GM12878 (cell line): Measurements from ENCODE around the gene CCDC107. TPM values are rescaled to one million over a fixed set of nuclear protein-coding genes. Genes with fewer than 3 reads are reported as not detected.

Source experiments
- ATAC-seq: fragments of 200-7000 bp; cut with Tn5 transposase; 3 replicates; pipeline ENCODE4 v1.9.1; 2020; ENCODE audit warnings: mild to moderate bottlenecking, moderate library complexity
- BruUV-seq: library from RNA; stranded (reverse); fragments of 400-500 nt; replicated peaks from 2 replicates; lab custom pipeline; 2021; lab: Mats Ljungman, UMichigan
- CTCF ChIA-PET: fragments of 300-600 bp; sonication (Branson Sonifier 250); formaldehyde crosslinking; extraction: SDS; loops from one replicate; lab custom pipeline; 2021; ENCODE audit warnings: inconsistent platforms; lab: Yijun Ruan, JAX
- POLR2A ChIA-PET: fragments of 350-600 bp; formaldehyde crosslinking; extraction: SDS; loops from one replicate; lab custom pipeline; 2021; ENCODE audit warnings: inconsistent platforms; lab: Charles Lee
- RAD21 ChIA-PET: fragments of 300-600 bp; sonication (Branson Sonifier 250); formaldehyde crosslinking; loops from one replicate; lab custom pipeline; 2023; ENCODE audit warnings: antibody characterized with exemption; ENCODE audit not compliant: unreplicated experiment; lab: Charles Lee
- SMC1A ChIA-PET: fragments of 300-600 bp; sonication (Branson Sonifier 250); formaldehyde crosslinking; loops from one replicate; lab custom pipeline; 2023; ENCODE audit not compliant: unreplicated experiment, uncharacterized antibody; lab: Charles Lee
- DNase-seq: peaks from one replicate; pipeline ENCODE4 v3.0.0-alpha.2; 2011; ENCODE audit warnings: low read depth, low spot score
- FAIRE-seq: peaks from 3 replicates; lab custom pipeline; 2011; peaks lifted over from hg19 to GRCh38; lab: Jason Lieb, UNC
- H2AFZ ChIP-seq: 2 replicates; pipeline ENCODE4 v1.6.0; 2011; ENCODE audit warnings: low read depth, low read length, control low read depth; ENCODE audit not compliant: control insufficient read depth
- H3K27ac ChIP-seq: 2 replicates; pipeline ENCODE4 v1.5.1; 2011; ENCODE audit warnings: control low read depth; ENCODE audit not compliant: control insufficient read depth, insufficient read depth
- H3K27me3 ChIP-seq, 2 experiments: replicated peaks in 1 of 2; 2 replicates each; pipeline versions ENCODE4 v1.6.0 to v1.6.1; 2011; ENCODE audit warnings: low read length in 1 of 2; ENCODE audit not compliant: control insufficient read depth in 2 of 2, insufficient read depth in 2 of 2
- H3K36me3 ChIP-seq, 2 experiments: 2 replicates each; pipeline ENCODE4 v1.5.1; 2011; ENCODE audit warnings: low read length in 1 of 2; ENCODE audit not compliant: control insufficient read depth in 2 of 2, insufficient read depth in 2 of 2
- H3K4me1 ChIP-seq: 2 replicates; pipeline ENCODE4 v1.6.1; 2011; ENCODE audit warnings: mild to moderate bottlenecking, low read length, moderate library complexity, mixed read lengths; ENCODE audit not compliant: control insufficient read depth, insufficient read depth
- H3K4me2 ChIP-seq: 2 replicates; pipeline ENCODE4 v1.6.0; 2011; ENCODE audit warnings: control low read depth; ENCODE audit not compliant: control insufficient read depth, insufficient read depth
- H3K4me3 ChIP-seq: fragments of 200-600 bp; sonication (generic); 2 replicates; pipeline ENCODE4 v1.5.1; 2016
- H3K79me2 ChIP-seq: 2 replicates; pipeline ENCODE4 v1.6.0; 2011; ENCODE audit warnings: low read length; ENCODE audit not compliant: control insufficient read depth, insufficient read depth
- H3K9ac ChIP-seq: 2 replicates; pipeline ENCODE4 v1.8.0; 2011; ENCODE audit warnings: low read length, control low read depth, mixed read lengths; ENCODE audit not compliant: control insufficient read depth, insufficient read depth
- H3K9me3 ChIP-seq: replicated peaks from 3 replicates; pipeline ENCODE4 v1.5.1; 2011; ENCODE audit warnings: mild to moderate bottlenecking, low read length; ENCODE audit not compliant: control insufficient read depth, insufficient read depth
- H4K20me1 ChIP-seq: 2 replicates; pipeline ENCODE4 v1.6.0; 2011; ENCODE audit not compliant: control insufficient read depth, insufficient read depth
- BRCA1 ChIP-seq: IDR thresholded peaks from 2 replicates; pipeline ENCODE4 v1.6.1; 2011; ENCODE audit warnings: low read depth, low read length, improper control_type of control experiment
- CBFB ChIP-seq: IDR thresholded peaks from 2 replicates; pipeline ENCODE4 v1.6.1; 2016; ENCODE audit warnings: antibody characterized with exemption, low read depth
- EGR1 ChIP-seq, 2 experiments: IDR thresholded peaks; 1 replicate in 1 of 2; 2 replicates in 1 of 2; pipeline ENCODE4 v1.6.1; 2011 to 2012; ENCODE audit warnings: low read depth in 2 of 2, low read length in 2 of 2, borderline replicate concordance in 1 of 2, mild to moderate bottlenecking in 1 of 2, moderate library complexity in 1 of 2
- GATAD2B ChIP-seq: fragments of 450-650 bp; conservative IDR thresholded peaks from 2 replicates; pipeline ENCODE4 v1.6.1; 2017; ENCODE audit warnings: low read depth, mild to moderate bottlenecking, moderate library complexity
- HDAC2 ChIP-seq: fragments of 200-600 bp; sonication (generic); IDR thresholded peaks from 2 replicates; pipeline ENCODE4 v1.6.1; 2017
- NRF1 ChIP-seq: conservative IDR thresholded peaks from 2 replicates; pipeline ENCODE4 v1.6.1; 2011; ENCODE audit warnings: mild to moderate bottlenecking, low read depth, low read length, improper control_type of control experiment
- RUNX3 ChIP-seq: IDR thresholded peaks from 2 replicates; pipeline ENCODE4 v1.6.1; 2012; ENCODE audit warnings: low read length, inconsistent platforms
- SP1 ChIP-seq: IDR thresholded peaks from one replicate; pipeline ENCODE4 v1.6.1; 2011; ENCODE audit warnings: low read depth, low read length
- SREBF2 ChIP-seq: IDR thresholded peaks from 2 replicates; pipeline ENCODE4 v1.6.1; 2012; ENCODE audit warnings: mild to moderate bottlenecking, low read length
- STAT1 ChIP-seq: fragments of 450-650 bp; conservative IDR thresholded peaks from 2 replicates; pipeline ENCODE4 v1.6.1; 2014; ENCODE audit warnings: antibody characterized with exemption, mild to moderate bottlenecking
- YY1 ChIP-seq: IDR thresholded peaks from 2 replicates; pipeline ENCODE4 v1.6.1; 2011; ENCODE audit warnings: low read depth, mild to moderate bottlenecking, low read length
- WGBS: methylation state at CpG from one replicate; pipeline ENCODE4 v1.1.6; 2016; ENCODE audit warnings: low lambda C conversion rate; ENCODE audit not compliant: insufficient replicate concordance, insufficient coverage; ENCODE audit errors: missing lambda C conversion rate; 5-methylcytosine and 5-hydroxymethylcytosine counted together
- in situ Hi-C: fragments of 300-500 bp; cut with MboI; formaldehyde crosslinking; loops from 9 replicates; pipeline ENCODE4 v1.14.3; 2018; ENCODE audit warnings: mixed read lengths
- intact Hi-C: fragments of 100-400 bp; cut with micrococcal nuclease; formaldehyde crosslinking; loops from one replicate; pipeline ENCODE4 v1.14.2; 2022; ENCODE audit not compliant: unreplicated experiment
- polyA plus RNA-seq, 11 experiments: library from polyadenylated mRNA; depleted of rRNA in 4 of 11; unstranded in 6 of 11; stranded (reverse) in 5 of 11; fragments of >200 nt; fragmentation: Nextera tagmentation in 4 of 11; fragmentation: Illumina TruSeq in 1 of 11; extraction: Ambion mirVana in 4 of 11; extraction: Trizol in 1 of 11; gene quantifications; 1 replicate in 1 of 11; 2 replicates in 10 of 11; pipeline versions ENCODE4 v1.2.1 to v1.2.3, GENCODE V29; 2011 to 2016; ENCODE audit warnings: inconsistent platforms in 2 of 11, missing spikeins in 2 of 11, low read depth in 1 of 11
- total RNA-seq, 4 experiments: library from RNA; depleted of rRNA in 3 of 4; stranded (reverse); fragments of >200 nt in 3 of 4; fragmentation: Illumina TruSeq in 1 of 4; extraction: Trizol in 1 of 4; gene quantifications; 2 replicates each; pipeline versions ENCODE4 v1.2.1 to v1.2.3, GENCODE V29; 2013 to 2021
- TF ChIP-seq, protein P1 (sequence below): IDR thresholded peaks from 2 replicates; pipeline ENCODE4 v1.6.1; 2011; ENCODE audit warnings: borderline replicate concordance, low read depth, mild to moderate bottlenecking, moderate library complexity, mixed read lengths, low read length; ENCODE audit not compliant: insufficient read depth; ENCODE audit errors: extremely low read length
- TF ChIP-seq, protein P2 (sequence below), 3 experiments: IDR thresholded peaks in 2 of 3; conservative IDR thresholded peaks in 1 of 3; 2 replicates each; pipeline ENCODE4 v1.5.1; 2011; ENCODE audit warnings: low read depth in 3 of 3, low read length in 3 of 3, mild to moderate bottlenecking in 3 of 3, control low read depth in 2 of 3, moderate library complexity in 2 of 3, inconsistent platforms in 1 of 3, mixed read lengths in 1 of 3; ENCODE audit not compliant: control insufficient read depth in 2 of 3, insufficient read depth in 1 of 3; ENCODE audit errors: extremely low read depth in 1 of 3

Gene CCDC107
- total and polyA plus RNA-seq, 10 of the 15 experiments (the other 5 are each of a cell fraction or from before 2014, with no cell fraction given): 0.19 to 18.3 (median 10.6) TPM

DNA sequence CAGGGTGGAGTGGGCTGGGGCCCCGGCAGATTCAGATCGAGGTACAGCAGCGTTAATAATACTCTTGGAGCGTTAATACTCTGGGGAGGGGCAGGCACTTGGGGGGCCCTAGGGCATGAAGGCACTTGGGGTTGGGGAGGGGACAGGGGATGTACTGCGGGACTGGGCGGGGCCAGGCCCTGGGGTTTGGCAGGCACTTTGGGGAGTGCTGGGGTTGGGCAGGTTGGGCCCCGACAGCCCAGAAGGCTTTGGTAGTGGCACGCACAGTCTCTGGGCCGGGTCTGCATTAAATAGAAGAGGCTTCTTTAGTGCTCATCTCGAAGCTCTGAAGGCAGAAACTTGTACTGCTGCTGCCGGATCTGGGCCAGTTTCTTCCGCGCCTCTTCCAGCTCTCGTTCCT lies 39.4 kb downstream of the CCDC107 start:
- Histone ChIP-seq H3K27ac (no peak overlapping the region), H3K4me2 (no peak overlapping the region), H2AFZ (no peak overlapping the region), H3K9me3 (no peaks in the 10 kb centered on the region), H3K4me3 (no peak overlapping the region), H3K79me2 (no peaks in the 10 kb centered on the region), H3K4me1 (no peaks in the 10 kb centered on the region), H3K36me3 (peaks cover 35 to 52% of the 10 kb centered on the region in 2 experiments), H4K20me1 (no peaks in the 10 kb centered on the region), H3K9ac (no peak overlapping the region), H3K27me3 (no peaks in the 10 kb centered on the region)
- ATAC-seq (no peak), DNase-seq (no peak), FAIRE-seq (no peak)
- ChIA-PET SMC1A (interaction anchor here (0.9 to 5.1 kb wide), 8 partner anchors 9 to 129 kb away, joined by 4 to 65 read pairs (median 10); partner anchors contain the start of genes ARHGEF39, CCDC107, RMRP and SIT1), RAD21 (interaction anchor here (1.6 to 2.8 kb wide), 6 partner anchors 30 to 185 kb away, joined by 5 to 25 read pairs (median 11); no protein-coding TSS in a partner anchor), CTCF (interaction anchor here (0.9 to 15.2 kb wide), 26 partner anchors 9 to 197 kb away, joined by 3 to 227 read pairs (median 10); partner anchors contain the start of genes ARHGEF39, CCDC107, GBA2 and RGP1), POLR2A (interaction anchor here (1.2 to 2.2 kb wide), 4 partner anchors 10 to 37 kb away, joined by 3 to 8 read pairs (median 5); no protein-coding TSS in a partner anchor)
- in situ Hi-C loops (no loop called here), intact Hi-C loops (no loop called here)
- TSS peak; percentile 83 for BruUV-seq
- TF ChIP-seq YY1 (no peak), SP1 (no peak), STAT1 (no peak), HDAC2 (no peak), NRF1 (no peak), CBFB (no peak), RUNX3 (no peak), GATAD2B (no peak), EGR1 (IDR thresholded peaks at IDR 0.05; ENCODE audit: borderline replicate concordance in 1 of 2, low read depth in 2 of 2, low read length in 2 of 2) (no peak), BRCA1 (no peak), SREBF2 (no peak)
- TF ChIP-seq, protein P1, sequence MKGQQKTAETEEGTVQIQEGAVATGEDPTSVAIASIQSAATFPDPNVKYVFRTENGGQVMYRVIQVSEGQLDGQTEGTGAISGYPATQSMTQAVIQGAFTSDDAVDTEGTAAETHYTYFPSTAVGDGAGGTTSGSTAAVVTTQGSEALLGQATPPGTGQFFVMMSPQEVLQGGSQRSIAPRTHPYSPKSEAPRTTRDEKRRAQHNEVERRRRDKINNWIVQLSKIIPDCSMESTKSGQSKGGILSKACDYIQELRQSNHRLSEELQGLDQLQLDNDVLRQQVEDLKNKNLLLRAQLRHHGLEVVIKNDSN: no peak
- TF ChIP-seq, protein P2, sequence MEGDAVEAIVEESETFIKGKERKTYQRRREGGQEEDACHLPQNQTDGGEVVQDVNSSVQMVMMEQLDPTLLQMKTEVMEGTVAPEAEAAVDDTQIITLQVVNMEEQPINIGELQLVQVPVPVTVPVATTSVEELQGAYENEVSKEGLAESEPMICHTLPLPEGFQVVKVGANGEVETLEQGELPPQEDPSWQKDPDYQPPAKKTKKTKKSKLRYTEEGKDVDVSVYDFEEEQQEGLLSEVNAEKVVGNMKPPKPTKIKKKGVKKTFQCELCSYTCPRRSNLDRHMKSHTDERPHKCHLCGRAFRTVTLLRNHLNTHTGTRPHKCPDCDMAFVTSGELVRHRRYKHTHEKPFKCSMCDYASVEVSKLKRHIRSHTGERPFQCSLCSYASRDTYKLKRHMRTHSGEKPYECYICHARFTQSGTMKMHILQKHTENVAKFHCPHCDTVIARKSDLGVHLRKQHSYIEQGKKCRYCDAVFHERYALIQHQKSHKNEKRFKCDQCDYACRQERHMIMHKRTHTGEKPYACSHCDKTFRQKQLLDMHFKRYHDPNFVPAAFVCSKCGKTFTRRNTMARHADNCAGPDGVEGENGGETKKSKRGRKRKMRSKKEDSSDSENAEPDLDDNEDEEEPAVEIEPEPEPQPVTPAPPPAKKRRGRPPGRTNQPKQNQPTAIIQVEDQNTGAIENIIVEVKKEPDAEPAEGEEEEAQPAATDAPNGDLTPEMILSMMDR (IDR thresholded peaks at IDR 0.05 in 2 of 3, conservative IDR thresholded peaks at IDR 0.05 in 1 of 3; ENCODE audit: control insufficient read depth in 2 of 3, extremely low read depth in 1 of 3, insufficient read depth in 1 of 3, low read depth in 3 of 3, low read length in 3 of 3): no peak
- 93% methylated on average over 13 of the region's 14 CpGs for WGBS
